Adrenal gland (tissue), 5 donors: Measurements from ENCODE around the gene KDM7A.

ENCODE experiments used
- POLR2A ChIP-seq, 2 donors: fragments of 450-650 bp; IDR thresholded peaks; one replicate each; pipeline ENCODE4 v1.6.1; 2017; ENCODE audit warnings: antibody characterized with exemption in 2 of 2, mild to moderate bottlenecking in 2 of 2, moderate library complexity in 1 of 2
- TF ChIP-seq, protein P1 (sequence below), 6 experiments: fragments of 450-650 bp in 4 of 6; fragments of 200-600 bp in 2 of 6; sonication (generic) in 1 of 6; IDR thresholded peaks; 1 replicate in 5 of 6; 2 replicates in 1 of 6; pipeline versions ENCODE4 v1.5.1 to v1.8.0; 2016 to 2021; ENCODE audit warnings: antibody characterized with exemption in 6 of 6, mild to moderate bottlenecking in 2 of 6, moderate library complexity in 1 of 6
- donor health status: DM: no; HTN: no; CAD: no.

GRCh38 chr7:140121326-140121725 lies 55.5 kb downstream of the KDM7A start:
- TF ChIP-seq, protein P1, sequence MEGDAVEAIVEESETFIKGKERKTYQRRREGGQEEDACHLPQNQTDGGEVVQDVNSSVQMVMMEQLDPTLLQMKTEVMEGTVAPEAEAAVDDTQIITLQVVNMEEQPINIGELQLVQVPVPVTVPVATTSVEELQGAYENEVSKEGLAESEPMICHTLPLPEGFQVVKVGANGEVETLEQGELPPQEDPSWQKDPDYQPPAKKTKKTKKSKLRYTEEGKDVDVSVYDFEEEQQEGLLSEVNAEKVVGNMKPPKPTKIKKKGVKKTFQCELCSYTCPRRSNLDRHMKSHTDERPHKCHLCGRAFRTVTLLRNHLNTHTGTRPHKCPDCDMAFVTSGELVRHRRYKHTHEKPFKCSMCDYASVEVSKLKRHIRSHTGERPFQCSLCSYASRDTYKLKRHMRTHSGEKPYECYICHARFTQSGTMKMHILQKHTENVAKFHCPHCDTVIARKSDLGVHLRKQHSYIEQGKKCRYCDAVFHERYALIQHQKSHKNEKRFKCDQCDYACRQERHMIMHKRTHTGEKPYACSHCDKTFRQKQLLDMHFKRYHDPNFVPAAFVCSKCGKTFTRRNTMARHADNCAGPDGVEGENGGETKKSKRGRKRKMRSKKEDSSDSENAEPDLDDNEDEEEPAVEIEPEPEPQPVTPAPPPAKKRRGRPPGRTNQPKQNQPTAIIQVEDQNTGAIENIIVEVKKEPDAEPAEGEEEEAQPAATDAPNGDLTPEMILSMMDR (IDR thresholded peaks at IDR 0.05): no peak
- no peak for TF ChIP-seq POLR2A (IDR thresholded peaks at IDR 0.05)
